Daoy (cell line): Measurements from ENCODE around the gene CAPS. TPM values are rescaled to one million over a fixed set of nuclear protein-coding genes. Genes with fewer than 3 reads are reported as not detected.

Experiments used
- DNase-seq: peaks from one replicate; pipeline ENCODE4 v3.0.0-alpha.2; 2015; ENCODE audit warnings: low read depth
- total RNA-seq: library from RNA; depleted of rRNA; stranded (reverse); fragments of >200 nt; shearing (Covaris generic); gene quantifications from 2 replicates; pipeline ENCODE4 v1.2.3, GENCODE V29; 2014

Gene CAPS
- total RNA-seq, 1 experiment from 2014 or later: 1.6 TPM

DNA sequence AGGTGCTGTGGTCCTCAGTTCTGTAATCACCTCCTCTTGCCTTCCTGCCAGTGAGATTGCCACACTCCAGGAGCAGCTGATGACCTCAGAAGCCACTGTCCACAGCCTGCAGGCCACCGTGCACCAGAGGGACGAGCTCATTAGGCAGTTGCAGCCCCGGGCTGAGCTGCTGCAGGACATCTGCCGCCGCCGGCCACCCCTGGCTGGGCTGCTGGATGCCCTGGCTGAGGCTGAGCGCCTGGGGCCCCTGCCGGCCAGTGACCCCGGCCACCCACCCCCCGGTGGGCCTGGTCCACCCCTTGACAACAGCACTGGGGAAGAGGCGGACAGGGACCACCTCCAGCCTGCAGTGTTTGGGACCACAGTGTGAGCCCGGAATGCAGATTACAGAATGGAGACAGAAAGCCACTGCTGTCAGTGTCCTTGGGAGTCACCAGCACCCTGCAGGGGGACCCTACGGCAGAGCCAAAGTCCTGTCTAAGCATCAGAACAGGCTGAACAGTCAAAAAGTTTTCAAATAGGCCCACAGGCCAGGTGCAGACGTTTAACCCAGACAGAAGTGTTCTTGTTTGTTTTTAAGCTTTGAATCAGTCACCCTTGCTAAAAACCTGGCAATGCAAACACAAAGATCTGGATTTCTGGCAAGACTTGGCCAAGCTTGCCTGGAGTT lies 5.1 kb upstream of the CAPS start:
- DNase-seq: no peak

DNA sequence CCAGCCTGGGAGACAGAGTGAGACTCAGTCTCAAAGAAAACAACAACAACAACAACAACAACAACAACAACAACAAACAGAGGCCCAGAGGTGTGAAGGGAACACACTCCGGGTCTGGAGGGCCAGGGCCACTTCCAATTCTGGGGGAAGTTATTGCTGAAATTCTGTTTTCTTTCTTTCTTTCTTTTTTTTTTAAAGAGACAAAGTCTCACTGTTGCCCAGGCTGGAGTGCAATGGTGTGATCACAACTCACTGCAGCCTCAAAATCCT lies 3.5 kb upstream of the CAPS start:
- no peak for DNase-seq

DNA sequence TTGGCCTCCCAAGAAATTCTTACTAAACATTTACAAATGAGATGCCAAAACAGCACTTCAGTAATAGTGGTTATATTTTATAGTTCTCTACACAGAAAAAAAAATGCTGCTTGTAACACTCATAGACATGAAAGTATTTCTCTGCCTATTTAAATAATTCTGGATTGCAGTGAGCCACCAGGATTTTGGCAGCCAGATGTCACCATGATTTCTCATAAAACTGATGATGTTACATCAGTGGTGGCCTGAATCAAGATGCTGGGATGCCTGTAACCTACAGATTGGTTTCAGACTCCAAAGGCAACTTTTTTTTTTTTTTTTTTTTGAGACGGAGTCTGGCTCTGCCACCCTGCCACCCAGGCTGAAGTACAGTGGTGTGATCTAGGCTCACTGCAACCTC lies 2.7 kb upstream of the CAPS start:
- DNase-seq: no peak

- no peak for DNase-seq
Observed at GRCh38 chr19:5914358-5914774, 312 bp downstream of the CAPS start.

GRCh38 chr19:5914946-5915781 lies 1.1 kb downstream of the CAPS start:
- DNase-seq: no peak

- DNase-seq: no peak
Observed at GRCh38 chr19:5915782-5916165, 1.7 kb downstream of the CAPS start.

- no peak for DNase-seq
Observed at GRCh38 chr19:5916181-5916708, 2.2 kb downstream of the CAPS start.

GRCh38 chr19:5917431-5918107 lies 3.5 kb downstream of the CAPS start:
- no peak for DNase-seq

DNA sequence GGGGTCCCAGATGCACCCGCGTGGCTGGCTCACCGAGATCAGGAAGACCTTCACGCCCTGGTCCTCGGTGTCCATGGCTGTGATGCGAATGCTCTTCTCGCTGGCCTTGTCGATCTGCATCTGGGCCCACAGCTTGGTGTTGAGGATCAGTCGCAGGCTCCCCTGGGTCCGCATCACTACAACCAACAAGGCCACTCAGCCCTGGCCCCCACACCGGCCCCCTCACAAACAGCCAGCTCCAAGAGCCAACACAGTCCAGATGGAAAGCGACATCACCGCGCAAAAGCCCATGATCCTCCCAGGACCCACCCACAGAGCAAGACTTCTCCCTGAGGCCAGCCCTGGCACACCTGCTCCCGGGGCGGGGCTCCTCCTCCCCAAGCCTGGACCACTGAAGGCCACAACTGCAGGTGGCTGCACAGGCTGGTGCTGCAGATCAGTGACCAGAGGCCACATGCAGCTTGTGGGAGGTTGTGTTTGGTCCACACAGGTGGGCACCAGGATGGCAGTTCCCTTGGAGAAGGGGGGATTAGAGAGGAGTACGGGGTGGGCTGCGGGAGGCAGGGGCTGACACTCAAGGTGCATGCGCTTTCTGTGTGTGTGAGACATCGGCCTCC lies 4.5 kb downstream of the CAPS start:
- no peak for DNase-seq

DNA sequence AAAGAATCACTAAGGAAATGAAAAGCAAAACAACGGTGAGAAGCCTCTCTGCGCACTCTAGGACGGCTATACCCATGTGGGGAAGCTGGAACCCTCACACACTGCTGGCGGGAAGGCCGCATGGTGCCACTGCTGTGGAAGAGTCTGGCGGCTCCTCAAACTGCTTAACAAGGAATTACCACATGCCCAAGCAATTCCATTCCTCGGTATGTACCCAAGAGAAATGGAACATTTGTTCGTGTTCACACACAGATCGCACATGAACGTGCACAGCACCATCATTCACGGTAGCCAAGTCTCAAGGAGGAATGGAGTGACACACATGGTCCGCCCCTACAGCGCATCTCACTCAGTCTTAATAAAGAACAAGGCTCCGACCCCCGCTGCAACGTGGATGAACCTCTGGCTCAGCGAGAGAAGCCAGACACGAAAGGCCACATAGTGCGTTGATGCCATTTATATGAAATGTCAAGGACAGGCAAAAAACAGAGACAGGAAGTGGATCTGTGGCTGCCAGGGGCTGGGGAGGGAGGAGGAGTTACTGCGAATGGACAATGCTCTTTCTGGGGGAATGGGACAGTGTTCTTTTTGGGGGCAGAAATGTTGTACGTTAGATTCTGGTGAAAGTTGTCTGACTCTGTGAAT lies 7.6 kb downstream of the CAPS start:
- no peak for DNase-seq

GRCh38 chr19:5922161-5922545 lies 8.1 kb downstream of the CAPS start:
- no peak for DNase-seq

- no peak for DNase-seq
Observed at GRCh38 chr19:5923356-5923755, 9.3 kb downstream of the CAPS start.

DNA sequence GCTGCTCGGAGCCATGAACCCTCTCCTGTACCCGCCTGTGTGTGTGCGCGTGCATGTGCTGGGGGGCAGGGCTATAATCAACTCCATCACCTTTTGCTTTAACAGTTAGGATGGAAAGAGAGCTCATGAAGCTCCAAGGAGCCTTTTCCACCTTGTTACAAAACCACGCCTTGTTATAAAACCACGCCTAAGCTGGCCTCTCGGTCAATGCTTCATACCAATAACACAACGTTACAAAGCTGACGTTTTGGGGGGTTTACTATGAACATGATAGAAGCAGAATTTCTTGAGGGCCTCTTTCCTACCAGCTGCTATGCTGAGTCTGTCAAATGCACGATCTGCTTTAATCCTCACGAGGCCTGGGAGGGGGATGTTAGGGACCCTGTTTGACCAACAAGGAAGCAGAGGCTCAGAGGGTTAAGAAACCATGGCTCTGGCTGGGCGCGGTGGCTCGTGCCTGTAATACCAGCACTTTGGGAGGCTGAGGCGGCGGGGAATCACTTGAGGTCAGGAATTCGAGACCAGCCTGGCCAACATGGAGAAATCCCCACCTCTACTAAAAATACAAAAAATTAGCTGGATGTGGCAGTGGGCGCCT lies 11.9 kb downstream of the CAPS start:
- DNase-seq: no peak

DNA sequence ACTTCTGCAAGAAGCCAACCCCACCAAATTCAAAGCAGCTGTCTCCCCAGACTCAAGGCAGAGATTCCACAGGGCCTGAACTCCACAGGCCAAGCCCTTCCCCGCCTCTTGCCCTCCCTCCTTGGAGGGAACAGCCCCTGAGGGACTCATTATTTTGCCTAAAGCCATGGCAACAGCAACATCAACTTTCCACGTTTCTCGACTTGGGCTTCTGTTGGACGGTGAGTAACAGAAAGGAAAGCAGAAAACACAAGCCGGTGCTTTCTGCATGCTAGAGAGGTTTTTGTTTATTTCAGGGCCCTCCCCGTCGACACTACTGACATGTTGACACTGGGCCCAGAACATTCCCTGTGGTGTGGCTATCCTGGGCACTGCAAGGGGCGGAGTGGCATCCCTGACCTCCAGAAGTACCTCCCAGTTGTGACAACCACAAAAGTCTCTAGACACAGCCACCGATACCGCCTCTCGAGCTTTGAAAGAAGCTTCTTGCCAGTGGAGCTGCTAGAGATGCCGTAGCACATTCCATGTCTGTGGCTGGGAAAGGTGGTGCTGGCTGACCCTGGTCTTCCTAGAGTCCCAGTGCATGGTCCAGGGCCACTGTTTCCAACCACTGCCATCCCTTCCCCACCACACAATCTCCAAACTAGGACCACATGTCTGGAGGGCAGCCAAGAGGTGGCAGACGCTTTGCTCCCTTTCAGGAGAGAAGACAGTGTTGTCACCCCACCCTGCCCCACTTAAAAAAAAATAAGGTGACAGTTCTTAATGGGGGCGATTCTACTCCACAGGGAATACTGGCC lies 12.8 kb downstream of the CAPS start:
- DNase-seq: no peak

DNA sequence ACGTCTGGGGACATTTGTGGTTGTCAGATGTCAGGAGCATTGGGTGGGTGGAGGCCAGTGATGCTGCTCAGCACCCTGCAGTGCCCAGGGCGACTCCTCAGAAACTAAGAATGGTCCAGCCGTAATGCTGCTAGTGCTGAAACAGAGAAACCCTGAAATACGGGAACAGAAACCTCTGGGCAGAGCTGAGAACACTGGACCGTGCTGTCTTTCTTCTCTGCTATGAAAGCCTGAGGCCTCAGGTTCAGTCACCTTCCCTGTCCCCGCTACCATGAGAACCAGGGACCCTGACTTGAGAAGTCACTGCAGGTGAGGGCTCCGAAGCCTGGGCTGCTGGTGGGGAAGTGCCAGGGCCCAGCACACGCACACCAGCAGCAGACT lies 13.4 kb downstream of the CAPS start:
- no peak for DNase-seq

- no peak for DNase-seq
Observed at GRCh38 chr19:5929179-5929578, 15.1 kb downstream of the CAPS start.

DNA sequence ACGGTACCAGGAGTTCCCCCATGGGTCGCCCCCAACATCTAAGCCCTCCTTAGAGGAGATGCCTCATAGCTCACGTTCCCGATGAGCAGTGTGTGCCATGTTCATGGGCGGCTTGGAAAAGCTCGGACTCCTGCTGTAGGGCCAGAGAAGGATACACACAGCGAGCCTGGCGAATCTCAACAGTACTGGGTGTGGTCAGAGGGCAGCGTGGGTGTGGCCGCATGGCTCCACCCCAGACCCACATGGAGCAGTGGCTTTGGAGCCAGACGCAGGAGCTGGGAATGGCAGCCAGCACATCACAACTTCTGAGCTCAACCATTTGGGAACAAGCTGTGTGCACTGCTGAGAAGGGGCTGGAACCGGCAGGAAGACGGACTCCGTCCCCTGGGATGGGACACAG lies 15.6 kb downstream of the CAPS start:
- no peak for DNase-seq

DNA sequence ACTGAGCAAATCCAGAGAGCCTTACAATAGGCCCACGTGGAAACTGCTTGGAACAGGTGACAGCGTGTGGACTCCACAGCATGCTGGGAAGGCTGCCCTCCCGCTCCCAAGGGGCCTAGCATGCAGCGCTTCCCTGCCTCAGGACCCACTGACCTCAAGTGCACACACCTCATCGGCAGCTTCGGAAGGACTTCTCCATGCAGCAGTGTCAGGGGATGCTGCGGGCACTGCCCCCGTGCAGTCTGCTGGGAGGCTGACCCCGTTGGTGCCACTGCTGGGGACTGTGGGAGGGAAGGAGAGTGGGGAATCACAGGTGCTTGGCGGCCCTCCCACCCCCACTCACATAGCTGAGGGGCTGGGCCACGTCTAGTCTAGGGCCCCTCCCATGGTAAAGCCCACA lies 17.2 kb downstream of the CAPS start:
- no peak for DNase-seq

DNA sequence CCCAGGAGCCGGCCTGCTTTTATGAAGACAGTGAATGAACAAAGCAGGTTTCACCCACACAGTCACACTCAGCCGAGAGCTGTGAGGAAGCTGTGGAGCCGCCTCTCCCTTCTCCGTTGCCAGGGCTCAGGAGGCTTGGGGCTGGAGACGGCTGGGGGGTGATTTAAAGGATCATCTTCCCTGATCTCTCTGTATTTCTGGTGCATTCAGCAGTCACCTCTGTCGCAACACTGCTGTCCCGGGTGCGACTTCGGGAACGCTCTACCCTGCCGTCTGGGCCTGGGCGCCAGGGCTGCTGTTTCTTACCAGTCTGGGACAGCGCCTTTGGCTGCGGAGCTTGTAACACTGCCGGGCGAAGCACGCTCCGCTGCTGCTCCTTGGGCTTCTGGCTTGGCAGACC lies 18.1 kb downstream of the CAPS start:
- no peak for DNase-seq

GRCh38 chr19:5932609-5933262 lies 18.7 kb downstream of the CAPS start:
- DNase-seq: no peak
